Neutrophil (primary cell): ENCODE measurements around the gene FOXJ1.

ENCODE experiments used
- H3K27ac ChIP-seq: fragments of 200-600 bp; sonication (generic); 2 replicates; pipeline ENCODE4 v1.5.1; 2016; ENCODE audit warnings: mild to moderate bottlenecking, moderate library complexity
- H3K27me3 ChIP-seq: fragments of 200-600 bp; sonication (generic); 2 replicates; pipeline ENCODE4 v1.6.0; 2016; ENCODE audit warnings: mild to moderate bottlenecking
- H3K36me3 ChIP-seq: fragments of 200-600 bp; sonication (generic); 2 replicates; pipeline ENCODE4 v1.5.1; 2017
- H3K4me1 ChIP-seq, 2 experiments: fragments of 200-600 bp in 1 of 2; sonication (generic) in 1 of 2; 1 replicate in 1 of 2; 2 replicates in 1 of 2; pipeline versions ENCODE4 v1.5.1 to v1.6.1; 2013 to 2016; ENCODE audit warnings: low read depth in 1 of 2, low read length in 1 of 2, mild to moderate bottlenecking in 1 of 2, moderate library complexity in 1 of 2; ENCODE audit not compliant: control insufficient read depth in 1 of 2, insufficient read depth in 1 of 2
- H3K4me3 ChIP-seq, 2 experiments: fragments of 200-600 bp in 1 of 2; sonication (generic) in 1 of 2; 1 replicate in 1 of 2; 2 replicates in 1 of 2; pipeline ENCODE4 v1.5.1; 2013 to 2016; ENCODE audit warnings: low read depth in 1 of 2, low read length in 1 of 2, mild to moderate bottlenecking in 1 of 2, moderate library complexity in 1 of 2
- H3K9me3 ChIP-seq: fragments of 200-600 bp; sonication (generic); 2 replicates; pipeline ENCODE4 v1.5.1; 2016
- TF ChIP-seq, protein P1 (sequence below): fragments of 200-600 bp; sonication (generic); IDR thresholded peaks from 2 replicates; pipeline ENCODE4 v1.5.1; 2016; ENCODE audit warnings: antibody characterized with exemption

The FOXJ1 gene

GRCh38 chr17:76184290-76184689, 43.2 kb upstream of the FOXJ1 start:
- Histone ChIP-seq H3K4me3 (no peak overlapping the region), H3K4me1 (peaks cover 0 to 5% of the 10 kb centered on the region in 2 experiments), H3K36me3 (no peaks in the 10 kb centered on the region), H3K27me3 (peaks cover 13% of the 10 kb centered on the region), H3K27ac (no peak overlapping the region), H3K9me3 (no peaks in the 10 kb centered on the region)
- TF ChIP-seq, protein P1, sequence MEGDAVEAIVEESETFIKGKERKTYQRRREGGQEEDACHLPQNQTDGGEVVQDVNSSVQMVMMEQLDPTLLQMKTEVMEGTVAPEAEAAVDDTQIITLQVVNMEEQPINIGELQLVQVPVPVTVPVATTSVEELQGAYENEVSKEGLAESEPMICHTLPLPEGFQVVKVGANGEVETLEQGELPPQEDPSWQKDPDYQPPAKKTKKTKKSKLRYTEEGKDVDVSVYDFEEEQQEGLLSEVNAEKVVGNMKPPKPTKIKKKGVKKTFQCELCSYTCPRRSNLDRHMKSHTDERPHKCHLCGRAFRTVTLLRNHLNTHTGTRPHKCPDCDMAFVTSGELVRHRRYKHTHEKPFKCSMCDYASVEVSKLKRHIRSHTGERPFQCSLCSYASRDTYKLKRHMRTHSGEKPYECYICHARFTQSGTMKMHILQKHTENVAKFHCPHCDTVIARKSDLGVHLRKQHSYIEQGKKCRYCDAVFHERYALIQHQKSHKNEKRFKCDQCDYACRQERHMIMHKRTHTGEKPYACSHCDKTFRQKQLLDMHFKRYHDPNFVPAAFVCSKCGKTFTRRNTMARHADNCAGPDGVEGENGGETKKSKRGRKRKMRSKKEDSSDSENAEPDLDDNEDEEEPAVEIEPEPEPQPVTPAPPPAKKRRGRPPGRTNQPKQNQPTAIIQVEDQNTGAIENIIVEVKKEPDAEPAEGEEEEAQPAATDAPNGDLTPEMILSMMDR: no peak

- H3K36me3 ChIP-seq: no peaks in the 10 kb centered on the region
Observed at GRCh38 chr17:76182016-76182764, 41.1 kb upstream of the FOXJ1 start.

DNA sequence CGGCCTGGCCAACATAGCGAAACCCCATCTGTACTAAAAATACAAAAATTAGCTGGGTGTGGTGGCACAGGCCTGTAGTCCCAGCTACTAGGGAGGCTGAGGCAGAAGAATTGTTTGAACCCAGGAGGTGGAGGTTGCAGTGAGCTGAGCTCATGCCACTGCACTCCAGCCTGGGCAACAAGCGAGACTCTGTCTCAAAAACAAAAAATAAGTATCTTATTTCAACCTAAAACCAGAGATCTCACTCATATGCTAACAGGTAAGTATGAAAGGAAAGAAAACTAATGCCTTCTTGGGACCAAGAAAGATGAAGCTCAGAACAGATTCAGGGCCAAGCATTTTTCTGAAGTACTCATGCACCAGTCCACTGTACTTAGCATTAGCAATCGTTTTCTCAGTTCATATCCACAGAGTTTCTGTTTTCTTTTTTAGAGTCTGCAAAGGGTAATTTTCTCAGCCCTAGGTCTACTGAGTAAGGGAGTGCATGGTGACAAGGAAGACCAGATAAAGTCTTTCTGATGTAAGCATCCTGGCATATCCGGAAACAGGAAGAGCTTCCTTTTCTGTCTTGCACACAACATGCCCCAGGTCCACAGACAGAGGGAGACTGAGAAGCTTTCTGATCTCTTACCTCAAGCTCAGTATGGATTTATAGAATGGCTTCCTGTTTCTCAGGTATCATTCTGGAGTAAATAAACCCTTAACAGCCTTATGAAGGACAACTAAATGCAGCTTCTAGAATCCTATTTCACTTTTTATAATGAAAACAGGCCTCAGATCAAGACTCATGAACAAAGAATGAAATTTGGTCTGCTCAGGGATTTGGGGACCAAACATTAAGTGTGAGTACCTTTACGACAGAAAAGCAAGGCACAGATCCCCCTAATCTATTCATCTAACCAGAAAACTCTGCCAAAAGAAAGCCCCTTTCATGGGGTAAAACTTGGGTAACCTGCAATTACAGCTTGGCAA, 38.7 kb upstream of the FOXJ1 start:
- TF ChIP-seq, protein P1: no peak
- H3K4me1 ChIP-seq: peaks cover 0 to 5% of the 10 kb centered on the region in 2 experiments
- no peaks in the 10 kb centered on the region for H3K36me3 ChIP-seq

More at GRCh38 chr17:76182016-76182764, 41.1 kb upstream of the FOXJ1 start:
- H3K27ac ChIP-seq: no peak overlapping the region
- TF ChIP-seq, protein P1: peak; percentile 89
- no peaks in the 10 kb centered on the region for H3K27me3 ChIP-seq
- H3K4me3 ChIP-seq: no peak overlapping the region
- no peaks in the 10 kb centered on the region for H3K9me3 ChIP-seq
- peaks cover 0 to 5% of the 10 kb centered on the region in 2 experiments for H3K4me1 ChIP-seq

GRCh38 chr17:76178124-76178523, 37.1 kb upstream of the FOXJ1 start:
- Histone ChIP-seq H3K9me3 (no peaks in the 10 kb centered on the region), H3K4me3 (no peak overlapping the region), H3K27me3 (no peaks in the 10 kb centered on the region), H3K4me1 (peaks cover 0 to 5% of the 10 kb centered on the region in 2 experiments), H3K36me3 (no peaks in the 10 kb centered on the region), H3K27ac (no peak overlapping the region)
- TF ChIP-seq, protein P1: no peak

More for the DNA sequence above, 38.7 kb upstream of the FOXJ1 start:
- Histone ChIP-seq H3K27me3 (no peaks in the 10 kb centered on the region), H3K27ac (no peak overlapping the region), H3K4me3 (no peak overlapping the region), H3K9me3 (no peaks in the 10 kb centered on the region)

DNA sequence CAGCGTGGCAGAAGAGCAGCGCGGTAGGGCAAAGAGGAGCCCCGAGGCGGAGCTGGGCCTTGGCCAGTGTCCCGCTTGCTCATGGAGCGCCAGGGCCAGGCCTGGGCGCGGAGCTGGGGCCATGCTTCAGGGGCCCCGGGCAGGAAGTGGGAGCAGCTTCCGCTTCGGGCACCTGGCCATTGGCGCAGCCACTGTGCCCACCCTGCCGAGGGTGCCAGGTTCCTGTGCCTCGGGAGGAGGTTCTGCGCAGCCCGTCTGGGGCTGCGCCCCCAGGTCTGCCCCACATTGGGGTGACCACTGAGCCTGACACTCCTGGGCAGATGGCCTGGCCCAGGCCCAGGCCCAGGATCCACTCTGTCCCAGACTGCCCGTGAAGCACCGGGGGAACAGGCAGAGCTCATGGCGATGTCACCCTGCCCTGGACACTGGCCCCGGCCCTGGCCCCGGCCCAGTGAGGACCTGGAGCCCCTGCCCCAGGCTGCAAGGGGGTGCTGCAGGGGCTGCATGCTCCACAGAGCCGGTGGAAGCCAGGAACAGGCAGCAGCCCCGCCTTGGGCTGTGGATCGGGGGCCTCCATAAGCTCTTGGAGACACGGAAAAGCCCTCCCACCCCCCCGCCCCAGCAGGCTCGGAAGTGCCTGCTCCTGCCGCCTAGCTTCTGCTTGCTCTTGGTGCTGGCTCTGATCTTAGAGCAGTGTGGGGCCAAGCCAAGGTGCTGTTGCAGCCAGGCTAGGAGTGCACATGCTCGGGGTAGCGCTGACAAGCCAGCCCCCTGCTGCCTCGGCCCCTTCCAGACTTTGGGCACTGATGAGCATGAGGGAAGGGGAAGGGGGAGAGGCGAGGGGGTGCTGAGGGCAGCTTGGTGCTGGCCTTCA, 35.9 kb upstream of the FOXJ1 start:
- Histone ChIP-seq H3K27ac (no peak overlapping the region), H3K4me1 (peaks cover 0 to under 1% of the 10 kb centered on the region in 2 experiments)
- TF ChIP-seq, protein P1: no peak

More for the DNA sequence above, 35.9 kb upstream of the FOXJ1 start:
- Histone ChIP-seq H3K36me3 (no peaks in the 10 kb centered on the region), H3K9me3 (no peaks in the 10 kb centered on the region), H3K4me3 (no peak overlapping the region), H3K27me3 (no peaks in the 10 kb centered on the region)
